ENCODE measurements around the gene ALG5.

Gene ALG5

GRCh38 chr13:36979361-36980050 is 19.6 kb downstream of the ALG5 start:
- no peak for DNase-seq

DNA sequence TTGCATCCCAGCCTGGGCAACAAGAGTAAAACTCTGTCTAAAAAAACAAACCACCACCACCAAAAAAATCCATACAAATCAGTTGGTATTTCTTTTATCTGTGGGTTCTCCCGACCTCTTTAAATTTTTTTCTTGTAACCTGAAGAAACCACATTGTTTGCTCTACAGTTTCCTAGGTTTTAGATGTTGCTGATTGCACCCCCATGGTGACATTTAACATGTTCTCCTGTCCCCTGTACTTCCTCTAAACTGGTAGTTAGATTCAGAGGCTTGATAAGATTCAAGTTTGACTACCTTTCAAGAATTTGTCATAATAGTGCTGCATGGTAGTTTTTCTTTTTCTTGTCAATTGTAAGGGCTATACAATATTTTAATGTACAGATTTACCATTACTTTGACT is 24.0 kb downstream of the ALG5 start:
- DNase-seq: no peak

DNA sequence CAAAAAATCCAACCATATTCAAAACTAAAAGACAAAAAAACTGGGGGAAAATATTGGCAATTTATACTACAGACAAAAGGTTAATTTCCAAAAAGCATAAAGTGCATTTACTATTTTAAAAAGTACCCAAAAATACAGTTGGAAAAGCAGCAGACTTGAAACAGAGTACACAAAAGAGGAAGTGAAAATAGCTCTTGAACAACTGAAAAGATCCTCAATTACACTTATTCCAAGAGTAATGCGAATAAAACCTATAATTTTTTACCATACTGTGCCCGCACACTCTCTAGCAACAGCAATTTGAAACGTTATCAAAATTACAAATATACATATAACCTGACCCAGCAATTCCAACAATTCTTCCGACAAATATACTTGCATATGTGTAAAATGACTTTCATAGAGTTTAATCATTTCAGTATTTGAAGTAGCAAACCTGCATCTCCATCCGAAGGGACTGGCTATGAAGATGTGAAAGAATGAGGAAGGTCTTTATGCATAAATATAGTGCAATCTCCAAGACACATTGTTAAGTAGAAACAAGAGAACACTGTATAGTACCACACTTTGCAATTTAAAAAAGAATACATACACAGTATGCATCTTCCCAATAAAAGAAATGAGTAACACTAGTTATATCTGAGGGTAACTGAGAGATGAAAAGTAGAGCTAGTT is 25.4 kb downstream of the ALG5 start:
- DNase-seq: no peak

DNA sequence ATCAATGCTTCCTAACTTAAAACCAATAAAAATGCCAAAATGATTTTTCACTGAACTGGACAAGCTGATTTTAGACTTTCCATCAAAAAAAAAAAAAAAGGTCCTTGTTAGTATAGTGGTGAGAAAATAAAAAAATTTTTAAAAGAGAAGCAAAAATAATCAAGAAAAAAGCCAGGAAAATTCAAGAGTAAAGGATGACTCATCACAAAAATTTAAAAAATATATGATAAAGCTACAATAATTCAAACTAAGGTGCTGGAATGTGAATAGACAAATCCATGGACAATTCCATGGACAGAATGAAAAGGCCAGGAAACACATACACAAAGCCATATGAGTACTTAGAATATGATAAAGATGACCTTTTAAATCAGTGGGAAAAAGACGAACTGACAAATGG is 26.1 kb downstream of the ALG5 start:
- DNase-seq: no peak

- DNase-seq: no peak
These were observed 32.7 kb downstream of the ALG5 start for GRCh38 chr13:36966404-36966803.

GRCh38 chr13:36965767-36966166 is 33.4 kb downstream of the ALG5 start:
- no peak for DNase-seq

GRCh38 chr13:36959456-36960116 is 39.6 kb downstream of the ALG5 start:
- no peak for DNase-seq

- no peak for DNase-seq
These were observed 44.6 kb downstream of the ALG5 start for GRCh38 chr13:36954542-36954941.

- no peak for DNase-seq
These were observed 48.2 kb downstream of the ALG5 start for GRCh38 chr13:36950920-36951319.

GRCh38 chr13:36950330-36950729 is 48.8 kb downstream of the ALG5 start:
- DNase-seq: no peak

GRCh38 chr13:36945078-36945477 is 54.1 kb downstream of the ALG5 start:
- no peak for DNase-seq

GRCh38 chr13:36925603-36926002 is 73.5 kb downstream of the ALG5 start:
- DNase-seq: no peak

DNA sequence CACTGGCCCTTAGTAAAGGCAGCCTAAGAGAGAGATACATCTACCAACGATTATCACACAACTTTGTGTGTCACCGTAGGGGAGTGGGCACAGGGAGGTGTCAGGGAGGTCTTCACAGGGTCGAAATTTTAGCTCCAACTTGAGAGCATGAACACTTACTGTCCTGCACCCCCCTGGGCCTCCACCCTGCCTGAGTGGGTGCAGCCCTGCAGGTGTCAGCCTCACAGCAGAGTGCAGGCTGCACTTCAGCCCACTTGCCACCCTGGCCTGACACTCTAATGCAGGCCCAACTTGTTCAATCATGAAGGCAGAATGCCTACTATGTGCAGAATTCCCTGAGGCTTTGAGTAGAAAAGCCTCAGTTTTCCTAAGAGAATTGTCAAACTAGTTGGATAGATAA is 75.1 kb downstream of the ALG5 start:
- no peak for DNase-seq

GRCh38 chr13:36921631-36922301 is 77.4 kb downstream of the ALG5 start:
- no peak for DNase-seq

DNA sequence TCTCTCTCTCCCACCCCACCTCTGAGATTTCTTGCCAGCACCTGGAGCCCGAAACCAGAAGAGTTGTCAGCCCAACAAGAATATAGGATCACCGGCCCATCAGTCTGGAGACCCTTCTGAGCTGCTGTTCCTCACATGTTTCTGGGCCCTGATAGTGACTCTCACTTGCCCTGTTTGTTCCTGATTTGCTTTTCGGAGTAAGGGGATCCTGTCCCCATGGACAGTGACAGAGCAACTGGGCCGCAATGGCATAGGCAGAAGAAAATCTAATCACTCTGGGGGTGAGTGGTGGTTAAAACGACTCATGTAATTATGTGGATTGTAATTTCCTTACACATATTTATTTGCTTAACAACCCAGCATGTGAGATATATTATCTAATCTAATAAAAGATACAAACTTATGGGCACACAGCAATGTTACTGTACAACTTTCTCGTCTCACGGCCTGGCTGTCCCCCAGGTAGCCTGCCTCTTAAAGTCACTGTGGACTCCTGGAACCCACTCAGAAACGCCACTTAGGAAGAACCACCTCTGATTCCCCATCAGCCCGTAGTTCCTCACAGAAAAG is 78.4 kb downstream of the ALG5 start:
- DNase-seq: no peak

DNA sequence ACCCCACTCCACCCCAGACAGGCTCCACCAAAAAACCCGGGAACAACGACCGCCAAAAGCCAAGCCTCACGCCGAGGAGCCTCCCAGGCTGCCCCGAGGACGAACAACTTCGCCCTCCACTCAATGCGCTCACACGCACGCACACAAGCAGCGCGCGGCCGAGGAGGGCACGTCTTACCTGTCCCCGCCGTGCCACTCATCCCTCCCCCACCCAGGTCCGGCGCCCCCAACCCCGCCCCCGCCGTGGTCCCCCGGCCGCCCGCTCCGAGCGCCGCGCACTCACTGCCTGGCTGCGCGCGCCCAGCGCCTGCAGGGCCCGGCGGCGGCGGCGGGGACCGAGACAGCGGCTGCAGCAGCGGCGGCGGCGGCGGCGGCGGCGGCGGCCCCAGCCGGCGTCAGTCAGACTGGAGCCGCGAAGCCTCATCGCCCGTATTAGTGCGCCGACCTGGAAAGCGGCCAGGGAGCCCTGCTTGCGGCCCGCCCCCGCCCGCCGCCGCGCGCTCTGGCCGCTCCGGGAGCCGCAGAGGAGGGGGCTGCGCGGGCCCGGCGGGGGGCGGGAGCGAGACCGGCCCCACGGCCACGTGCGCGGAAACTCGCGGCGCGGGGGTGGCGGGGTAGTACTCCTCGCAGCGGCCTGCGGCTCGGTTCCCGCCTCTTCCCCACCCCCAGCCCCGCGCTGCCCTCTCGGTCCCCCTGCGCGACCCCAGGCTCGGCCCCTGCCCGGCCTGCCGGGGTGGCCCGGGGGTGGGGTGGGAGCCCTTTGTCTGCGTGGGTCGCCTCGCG is 79.1 kb downstream of the ALG5 start, which contains the start of gene SMAD9:
Gene SMAD9 (minus strand): TSS at position 406 of the 783 bp plus-strand sequence. CDS start 40,549 bp downstream, outside the sequence.
- no peak for DNase-seq

GRCh38 chr13:36919171-36919832 is 79.8 kb downstream of the ALG5 start:
- DNase-seq: no peak

DNA sequence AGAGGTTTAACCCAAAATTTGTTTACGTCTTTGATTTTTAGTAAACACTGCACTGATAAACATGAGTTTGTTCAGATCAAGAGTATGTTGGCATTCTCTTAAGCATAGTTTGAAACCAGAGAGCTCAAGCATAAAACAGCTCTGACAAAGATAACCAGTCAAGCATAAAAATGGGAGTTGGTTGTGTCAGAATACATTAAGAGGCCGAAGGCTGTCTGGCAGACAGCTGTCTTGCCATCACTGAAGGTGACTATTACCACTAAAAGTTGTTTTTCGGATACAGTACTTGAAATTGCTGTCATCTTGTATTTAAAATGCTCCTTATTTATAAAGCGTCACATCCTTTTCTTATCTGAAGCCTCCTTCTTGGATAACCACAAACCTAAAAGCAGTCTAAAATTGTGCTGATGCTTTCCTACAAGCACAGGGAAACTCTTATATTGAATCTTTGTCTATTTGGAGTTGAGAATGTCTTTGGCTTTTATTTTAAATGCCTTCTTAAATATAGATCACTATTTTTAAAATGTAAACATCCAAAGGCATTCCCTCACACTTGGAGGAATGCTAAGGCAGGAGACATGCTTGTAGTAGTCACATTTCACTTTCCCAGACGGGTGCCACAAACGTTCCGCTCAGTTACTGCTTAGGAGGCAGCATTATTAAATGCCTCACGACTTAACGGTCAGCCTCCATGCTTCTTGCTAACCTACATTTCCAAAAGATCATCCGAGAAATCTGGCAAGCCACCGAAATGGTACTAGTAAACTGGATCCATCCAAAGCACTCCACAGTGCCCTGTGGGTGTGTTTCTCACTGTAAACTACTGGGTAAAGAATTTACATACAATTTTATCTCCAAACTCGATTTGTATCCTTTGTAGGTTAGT is 80.7 kb downstream of the ALG5 start:
- no peak for DNase-seq

DNA sequence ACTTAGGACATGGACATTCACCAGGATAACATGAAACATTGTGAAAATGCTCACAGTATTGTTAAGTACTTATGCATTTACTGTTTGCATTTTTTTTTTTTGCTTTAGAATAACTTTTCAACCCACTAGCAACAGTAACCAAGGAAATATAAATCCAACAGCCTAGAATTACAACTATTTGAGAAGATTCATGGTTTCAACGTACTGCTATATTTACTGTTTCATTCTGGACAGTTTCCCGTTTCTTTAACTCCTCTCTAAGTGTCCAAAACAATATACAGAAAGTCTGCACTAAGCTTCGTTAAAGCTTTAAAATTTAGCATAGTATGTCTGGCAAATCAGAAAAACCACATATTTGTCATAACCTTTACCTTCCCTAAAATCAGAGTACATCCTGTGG is 81.8 kb downstream of the ALG5 start:
- no peak for DNase-seq

GRCh38 chr13:36915896-36916640 is 83.1 kb downstream of the ALG5 start:
- no peak for DNase-seq
